Stomach (tissue), 4 donors: ENCODE data around the gene SLC13A3.

Experiments used
- EP300 ChIP-seq: sonication (generic); formaldehyde crosslinking; IDR thresholded peaks from one replicate; pipeline ENCODE4 v1.6.1; 2017; ENCODE audit warnings: antibody characterized with exemption
- POLR2A ChIP-seq, 4 donors: fragments of 450-650 bp; IDR thresholded peaks; one replicate each; pipeline ENCODE4 v1.6.1; 2016; ENCODE audit warnings: antibody characterized with exemption in 4 of 4, control low read depth in 2 of 4, mild to moderate bottlenecking in 1 of 4, moderate library complexity in 1 of 4
- POLR2AphosphoS5 ChIP-seq, 3 donors: sonication (generic); formaldehyde crosslinking; IDR thresholded peaks; one replicate each; pipeline ENCODE4 v1.6.1; 2016; ENCODE audit warnings: antibody characterized with exemption in 3 of 3
- TF ChIP-seq, protein P1 (sequence below), 7 experiments: fragments of 450-650 bp in 4 of 7; fragments of 200-600 bp in 3 of 7; sonication (generic) in 3 of 7; IDR thresholded peaks; one replicate each; pipeline ENCODE4 v1.5.1; 2016 to 2019; ENCODE audit warnings: antibody characterized with exemption in 7 of 7, control low read depth in 2 of 7, mild to moderate bottlenecking in 1 of 7

DNA sequence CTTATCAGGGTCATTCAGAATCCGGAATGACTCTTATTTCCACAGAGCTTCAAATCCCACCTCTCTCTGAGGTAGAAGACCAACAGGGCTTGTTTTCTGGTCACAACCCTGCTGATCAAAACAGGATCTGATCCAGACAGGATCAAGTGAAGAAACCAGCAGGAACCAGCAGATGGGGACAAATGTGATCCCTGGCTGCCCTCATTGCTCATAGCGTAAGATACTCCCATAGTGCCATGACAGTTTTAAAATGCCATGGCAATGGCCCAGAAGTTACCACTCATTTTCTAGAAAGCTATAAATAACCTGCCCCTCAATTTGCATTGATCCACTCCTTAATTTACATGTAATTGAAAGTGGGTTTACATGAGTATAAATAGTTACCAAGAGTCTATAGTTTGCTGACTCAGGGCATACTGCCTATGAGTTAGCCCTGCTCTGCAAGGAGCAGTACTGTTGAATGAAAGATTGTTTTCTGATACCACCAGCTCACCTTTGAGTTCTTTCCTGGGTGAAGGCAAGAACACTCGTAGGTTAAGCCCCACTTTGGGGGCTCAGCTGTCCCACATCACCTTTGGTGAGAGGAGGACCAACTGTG is 131.7 kb downstream of the SLC13A3 start:
- TF ChIP-seq POLR2A (IDR thresholded peaks at IDR 0.05) (no peak), POLR2AphosphoS5 (IDR thresholded peaks at IDR 0.05) (no peak), EP300 (no peak)
- TF ChIP-seq, protein P1, sequence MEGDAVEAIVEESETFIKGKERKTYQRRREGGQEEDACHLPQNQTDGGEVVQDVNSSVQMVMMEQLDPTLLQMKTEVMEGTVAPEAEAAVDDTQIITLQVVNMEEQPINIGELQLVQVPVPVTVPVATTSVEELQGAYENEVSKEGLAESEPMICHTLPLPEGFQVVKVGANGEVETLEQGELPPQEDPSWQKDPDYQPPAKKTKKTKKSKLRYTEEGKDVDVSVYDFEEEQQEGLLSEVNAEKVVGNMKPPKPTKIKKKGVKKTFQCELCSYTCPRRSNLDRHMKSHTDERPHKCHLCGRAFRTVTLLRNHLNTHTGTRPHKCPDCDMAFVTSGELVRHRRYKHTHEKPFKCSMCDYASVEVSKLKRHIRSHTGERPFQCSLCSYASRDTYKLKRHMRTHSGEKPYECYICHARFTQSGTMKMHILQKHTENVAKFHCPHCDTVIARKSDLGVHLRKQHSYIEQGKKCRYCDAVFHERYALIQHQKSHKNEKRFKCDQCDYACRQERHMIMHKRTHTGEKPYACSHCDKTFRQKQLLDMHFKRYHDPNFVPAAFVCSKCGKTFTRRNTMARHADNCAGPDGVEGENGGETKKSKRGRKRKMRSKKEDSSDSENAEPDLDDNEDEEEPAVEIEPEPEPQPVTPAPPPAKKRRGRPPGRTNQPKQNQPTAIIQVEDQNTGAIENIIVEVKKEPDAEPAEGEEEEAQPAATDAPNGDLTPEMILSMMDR (IDR thresholded peaks at IDR 0.05): no peak
